AG10803 (cell line): Measurements from ENCODE around the gene BOD1.

Experiments
- DNase-seq: peaks from one replicate; pipeline ENCODE4 v3.0.0; 2010; ENCODE audit warnings: low read depth
- H3K4me3 ChIP-seq: 2 replicates; pipeline ENCODE4 v1.5.1; 2011; ENCODE audit warnings: mild to moderate bottlenecking, low read length, control low read depth
- TF ChIP-seq, protein P1 (sequence below): conservative IDR thresholded peaks from 2 replicates; pipeline ENCODE4 v1.5.1; 2011; ENCODE audit warnings: mild to moderate bottlenecking, low read length, control low read depth, inconsistent platforms

Gene BOD1

DNA sequence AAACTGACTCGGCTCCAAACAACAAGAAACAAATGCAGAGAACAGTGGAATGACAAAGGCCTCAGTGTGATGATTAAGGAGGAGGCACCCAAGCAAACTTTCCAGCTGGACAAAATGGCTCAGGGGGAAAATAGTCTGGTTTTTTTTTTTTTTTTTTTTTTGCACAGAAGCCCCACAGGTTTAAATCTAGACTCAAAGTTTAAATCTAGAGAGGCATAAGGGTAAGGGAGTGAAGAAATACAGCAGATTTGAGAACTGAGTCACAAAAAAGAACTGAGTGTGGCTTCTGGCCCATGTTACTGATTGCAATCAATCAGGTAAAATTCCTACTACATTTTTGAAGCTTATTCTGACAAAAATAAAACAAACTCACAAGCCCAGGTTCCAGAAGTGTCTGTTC lies 12.3 kb downstream of the BOD1 start:
- no peak overlapping the region for H3K4me3 ChIP-seq
- TF ChIP-seq, protein P1, sequence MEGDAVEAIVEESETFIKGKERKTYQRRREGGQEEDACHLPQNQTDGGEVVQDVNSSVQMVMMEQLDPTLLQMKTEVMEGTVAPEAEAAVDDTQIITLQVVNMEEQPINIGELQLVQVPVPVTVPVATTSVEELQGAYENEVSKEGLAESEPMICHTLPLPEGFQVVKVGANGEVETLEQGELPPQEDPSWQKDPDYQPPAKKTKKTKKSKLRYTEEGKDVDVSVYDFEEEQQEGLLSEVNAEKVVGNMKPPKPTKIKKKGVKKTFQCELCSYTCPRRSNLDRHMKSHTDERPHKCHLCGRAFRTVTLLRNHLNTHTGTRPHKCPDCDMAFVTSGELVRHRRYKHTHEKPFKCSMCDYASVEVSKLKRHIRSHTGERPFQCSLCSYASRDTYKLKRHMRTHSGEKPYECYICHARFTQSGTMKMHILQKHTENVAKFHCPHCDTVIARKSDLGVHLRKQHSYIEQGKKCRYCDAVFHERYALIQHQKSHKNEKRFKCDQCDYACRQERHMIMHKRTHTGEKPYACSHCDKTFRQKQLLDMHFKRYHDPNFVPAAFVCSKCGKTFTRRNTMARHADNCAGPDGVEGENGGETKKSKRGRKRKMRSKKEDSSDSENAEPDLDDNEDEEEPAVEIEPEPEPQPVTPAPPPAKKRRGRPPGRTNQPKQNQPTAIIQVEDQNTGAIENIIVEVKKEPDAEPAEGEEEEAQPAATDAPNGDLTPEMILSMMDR: no peak
- no peak for DNase-seq

DNA sequence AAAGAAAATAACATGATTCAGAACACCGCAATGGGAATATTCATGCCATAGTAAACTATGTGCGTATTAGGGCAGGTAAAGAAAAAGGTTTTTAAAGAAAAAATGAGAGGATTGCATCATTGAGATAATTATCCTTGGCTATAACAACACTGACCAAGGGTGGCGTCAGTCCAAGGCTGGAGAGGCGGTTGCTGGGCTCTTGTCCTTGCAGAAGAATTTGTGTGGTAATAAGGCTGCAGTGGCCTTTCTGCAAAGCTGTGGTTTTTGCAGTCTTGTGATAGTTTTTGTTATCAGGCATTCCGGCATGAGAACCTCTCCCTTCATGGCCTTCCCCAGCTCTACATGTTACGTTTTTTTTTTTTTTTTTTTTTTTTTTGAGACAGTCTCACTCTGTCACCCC lies 14.0 kb downstream of the BOD1 start:
- TF ChIP-seq, protein P1: no peak
- H3K4me3 ChIP-seq: no peak overlapping the region
- peak; percentile 84 for DNase-seq

DNA sequence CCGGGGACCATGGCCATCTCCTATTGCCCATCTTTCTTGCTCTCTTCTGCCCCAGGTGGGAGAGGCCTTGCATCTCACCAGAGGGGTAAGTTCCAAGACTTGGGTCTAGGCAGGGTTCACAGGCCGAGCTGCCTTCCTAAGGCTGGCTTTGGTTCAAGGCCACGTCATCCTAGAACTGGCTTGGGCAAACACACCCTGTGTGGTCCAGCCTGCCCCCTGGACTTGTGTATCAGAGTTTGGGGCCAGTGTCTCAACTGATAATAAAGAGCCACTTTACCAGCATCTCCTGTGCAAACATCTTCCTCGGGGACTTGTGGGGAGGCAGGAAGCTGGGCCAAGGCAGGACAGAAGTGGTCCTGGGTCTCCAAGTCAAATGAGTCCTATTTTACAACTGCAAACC lies 17.8 kb downstream of the BOD1 start:
- no peak for DNase-seq
- H3K4me3 ChIP-seq: no peak overlapping the region
- TF ChIP-seq, protein P1: no peak

DNA sequence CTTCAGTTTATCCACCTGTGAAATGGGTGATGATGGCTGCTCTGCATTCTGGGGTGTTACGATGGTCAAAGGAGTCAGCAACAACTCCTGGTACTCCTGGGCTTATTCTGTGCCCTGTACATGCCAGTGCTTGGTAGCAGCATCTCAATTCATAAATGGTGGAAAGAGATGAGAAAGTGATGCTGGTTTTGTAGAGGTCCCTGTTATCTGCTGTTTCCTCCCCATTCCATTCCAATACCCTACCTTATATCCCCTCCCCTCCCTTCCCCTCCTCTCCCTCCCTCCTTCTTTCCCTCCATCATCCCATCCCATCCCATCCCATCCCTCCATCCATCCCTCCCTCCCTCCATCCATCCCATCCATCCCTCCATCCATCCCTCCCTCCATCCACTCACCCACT lies 19.1 kb downstream of the BOD1 start:
- no peak for DNase-seq
- TF ChIP-seq, protein P1: no peak
- H3K4me3 ChIP-seq: no peak overlapping the region

GRCh38 chr5:173595841-173596240 lies 20.6 kb downstream of the BOD1 start:
- no peak overlapping the region for H3K4me3 ChIP-seq
- TF ChIP-seq, protein P1: no peak
- DNase-seq: no peak

DNA sequence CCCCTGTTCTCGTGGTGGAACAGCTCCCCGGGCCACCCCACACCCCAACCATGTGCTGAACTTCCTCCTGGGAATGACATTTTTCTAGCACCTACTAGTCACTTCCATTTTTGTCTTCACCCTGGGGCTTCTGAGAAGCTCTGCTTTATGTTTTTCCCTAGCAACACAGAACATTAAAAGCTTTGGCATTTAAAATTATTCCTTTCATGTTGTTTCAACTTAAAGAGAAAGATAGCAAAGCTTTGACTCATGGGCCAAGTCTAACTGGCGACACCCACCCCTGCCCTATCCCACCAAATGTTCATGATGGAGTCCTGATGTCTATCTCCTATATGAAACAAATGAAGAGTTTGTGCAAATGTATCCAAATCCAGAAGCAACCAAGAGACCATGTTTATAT lies 22.4 kb downstream of the BOD1 start:
- no peak for DNase-seq

GRCh38 chr5:173592050-173592669 lies 24.3 kb downstream of the BOD1 start:
- no peak overlapping the region for H3K4me3 ChIP-seq
- TF ChIP-seq, protein P1: peak; percentile 37
- DNase-seq: no peak

More for the DNA sequence above, 22.4 kb downstream of the BOD1 start:
- TF ChIP-seq, protein P1: no peak
- H3K4me3 ChIP-seq: no peak overlapping the region
